Activated naive CD4-positive, alpha-beta T cell treated with anti-CD3 and anti-CD28 coated beads for 36 hours (primary cell): Measurements from ENCODE around the gene PRPS1. TPM values are rescaled to one million over a fixed set of nuclear protein-coding genes. Genes with fewer than 3 reads are reported as not detected.

Source experiments
- CTCF ChIA-PET: fragments of 350-600 bp; sonication (Branson Sonifier 250); formaldehyde crosslinking; loops from one replicate; lab custom pipeline; 2021; ENCODE audit warnings: antibody characterized with exemption; lab: Charles Lee
- DNase-seq: peaks from one replicate; pipeline ENCODE4 v3.0.0-alpha.2; 2020
- H3K27ac Mint-ChIP-seq: one replicate; pipeline ENCODE4 v1.8.0; 2021; ENCODE audit warnings: mild to moderate bottlenecking, mixed read lengths
- H3K27me3 Mint-ChIP-seq: one replicate; pipeline ENCODE4 v1.8.0; 2021; ENCODE audit warnings: low read depth, mixed read lengths
- H3K36me3 Mint-ChIP-seq: one replicate; pipeline ENCODE4 v1.8.0; 2021; ENCODE audit warnings: low read depth, mixed read lengths
- H3K4me1 Mint-ChIP-seq: one replicate; pipeline ENCODE4 v1.8.0; 2021; ENCODE audit warnings: low read depth, mixed read lengths
- H3K4me3 Mint-ChIP-seq: one replicate; pipeline ENCODE4 v1.8.0; 2021; ENCODE audit warnings: mild to moderate bottlenecking, moderate library complexity, mixed read lengths
- H3K9me3 Mint-ChIP-seq: one replicate; pipeline ENCODE4 v1.8.0; 2021; ENCODE audit warnings: mixed read lengths
- intact Hi-C: fragments of 100-400 bp; cut with micrococcal nuclease; formaldehyde crosslinking; loops from one replicate; pipeline ENCODE4 v1.15.1; 2023
- total RNA-seq, 2 experiments: library from RNA; stranded (reverse); gene quantifications; one replicate each; pipeline ENCODE4 v1.2.3, GENCODE V29; 2021

PRPS1 gene
- total RNA-seq, 2 experiments from 2014 or later, result 195 to 196 TPM

DNA sequence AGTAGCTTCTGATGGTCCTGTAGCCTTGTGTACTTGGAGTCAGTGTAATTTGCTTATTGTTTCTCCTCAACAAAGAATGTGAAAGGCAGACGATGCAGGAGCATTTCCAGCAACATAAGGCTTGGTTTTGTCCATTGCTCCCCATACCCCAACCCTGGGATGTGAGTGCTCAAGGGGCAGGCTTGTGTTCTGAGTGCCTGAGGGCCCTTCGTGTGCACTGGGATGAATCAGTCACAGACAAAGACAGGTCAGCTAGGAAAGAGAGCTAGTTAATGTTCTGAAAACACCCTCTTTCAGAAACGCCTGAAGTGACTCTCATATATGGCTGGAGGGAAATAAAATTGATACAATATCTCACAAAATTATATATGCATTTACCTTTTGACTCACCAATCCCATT lies 59.1 kb downstream of the PRPS1 start:
- H3K4me3 Mint-ChIP-seq, result no peak overlapping the region
- DNase-seq, result no peak
- no peaks in the 10 kb centered on the region for H3K27me3 Mint-ChIP-seq
- no peak overlapping the region for H3K27ac Mint-ChIP-seq
- CTCF ChIA-PET, result no interaction called here
- intact Hi-C loops, result no loop called here
- peaks cover 30% of the 10 kb centered on the region for H3K4me1 Mint-ChIP-seq
- H3K9me3 Mint-ChIP-seq, result no peaks in the 10 kb centered on the region
- no peaks in the 10 kb centered on the region for H3K36me3 Mint-ChIP-seq

GRCh38 chrX:107691024-107691448 lies 62.7 kb downstream of the PRPS1 start:
- H3K4me3 Mint-ChIP-seq, result no peak overlapping the region
- no peaks in the 10 kb centered on the region for H3K36me3 Mint-ChIP-seq
- H3K9me3 Mint-ChIP-seq, result no peaks in the 10 kb centered on the region
- H3K27me3 Mint-ChIP-seq, result no peaks in the 10 kb centered on the region
- no peak for DNase-seq
- H3K4me1 Mint-ChIP-seq, result peaks cover 14% of the 10 kb centered on the region
- intact Hi-C loops, result no loop called here
- CTCF ChIA-PET, result interaction anchor here (1.5 to 1.9 kb wide), 2 partner anchors 12 to 17 kb away, joined by 3 to 6 read pairs; no protein-coding TSS in a partner anchor
- no peak overlapping the region for H3K27ac Mint-ChIP-seq

- no peaks in the 10 kb centered on the region for H3K36me3 Mint-ChIP-seq
- H3K9me3 Mint-ChIP-seq, result no peaks in the 10 kb centered on the region
- CTCF ChIA-PET, result no interaction called here
- no peaks in the 10 kb centered on the region for H3K27me3 Mint-ChIP-seq
- H3K4me1 Mint-ChIP-seq, result peaks cover 11% of the 10 kb centered on the region
- H3K27ac Mint-ChIP-seq, result no peak overlapping the region
- intact Hi-C loops, result no loop called here
- DNase-seq, result no peak
- H3K4me3 Mint-ChIP-seq, result no peak overlapping the region
Observed at GRCh38 chrX:107699616-107700015, 71.3 kb downstream of the PRPS1 start.

GRCh38 chrX:107700317-107700774 lies 72.0 kb downstream of the PRPS1 start:
- intact Hi-C loops, result no loop called here
- CTCF ChIA-PET, result no interaction called here
- Mint-ChIP-seq H3K4me1 (peaks cover 11% of the 10 kb centered on the region), H3K27me3 (no peaks in the 10 kb centered on the region), H3K27ac (no peak overlapping the region), H3K36me3 (no peaks in the 10 kb centered on the region), H3K9me3 (no peaks in the 10 kb centered on the region), H3K4me3 (no peak overlapping the region)
- DNase-seq, result no peak

Other genes starting within 250 kb of the PRPS1 start
- gene FRMPD3, start 178.9 kb upstream of the PRPS1 start, total RNA-seq, result not detected
- gene TSC22D3, start 147.3 kb downstream of the PRPS1 start, total RNA-seq, result 10 to 100 TPM; 28.0 to 29.2 TPM
- gene NCBP2L, start 149.2 kb downstream of the PRPS1 start, total RNA-seq, result not detected
- 10 to 100 TPM in 1 of 2 experiments, 1 to 10 TPM in 1; 8.6 to 10.5 TPM for gene MID2, start 197.4 kb downstream of the PRPS1 start, total RNA-seq